Measurements from ENCODE around the gene UPF1. TPM values are rescaled to one million over a fixed set of nuclear protein-coding genes. Genes with fewer than 3 reads are reported as not detected.
"Not testable (repeated sequence)": the region's sequence is repeated elsewhere in the genome, so short reads cannot be mapped to it uniquely, and the experiment has no call there.

Gene UPF1
- total RNA-seq, 1 donor from 2014 or later, result 83.4 TPM

DNA sequence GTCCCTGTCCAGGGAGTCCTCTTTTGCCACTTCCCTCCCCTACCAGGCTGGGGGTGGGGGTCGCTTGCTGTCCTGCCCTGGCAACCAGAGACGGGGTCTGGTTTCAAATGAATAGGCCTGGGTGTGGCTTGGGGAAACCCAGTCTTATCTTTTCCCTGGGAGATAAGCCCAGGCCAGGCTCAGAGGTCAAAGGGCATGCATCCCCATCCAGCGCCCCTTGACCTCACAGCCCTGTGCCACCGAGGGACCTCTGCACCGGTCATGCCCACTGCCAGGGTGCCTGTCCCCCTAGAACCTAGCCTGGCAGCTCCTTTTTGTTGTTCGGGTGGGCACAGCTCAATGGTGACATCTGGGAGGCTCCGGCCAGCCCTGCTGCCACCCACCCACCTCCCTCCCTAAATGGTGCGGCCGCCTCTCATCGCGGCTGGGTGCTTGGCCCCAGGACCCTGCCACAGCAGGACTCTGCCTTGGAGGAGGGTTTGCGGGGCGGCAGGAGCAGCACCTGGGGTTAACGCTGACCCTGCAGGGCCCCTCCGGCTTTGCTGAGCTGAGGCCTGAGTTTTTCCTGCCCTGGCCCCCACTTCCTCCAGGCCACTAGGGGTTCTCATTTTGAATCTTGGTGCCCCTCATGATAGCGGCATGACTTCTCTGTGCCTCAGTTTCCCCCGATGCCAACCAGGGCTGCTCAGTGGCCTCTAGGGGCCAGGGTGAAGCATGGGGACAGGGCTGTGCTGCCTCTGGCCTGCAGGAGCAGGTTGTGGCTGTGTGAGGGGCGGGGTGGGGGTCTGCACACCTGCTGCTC, 67.0 kb downstream of the UPF1 start:
- DNase-seq (ENCODE audit: low spot score), result no peak

DNA sequence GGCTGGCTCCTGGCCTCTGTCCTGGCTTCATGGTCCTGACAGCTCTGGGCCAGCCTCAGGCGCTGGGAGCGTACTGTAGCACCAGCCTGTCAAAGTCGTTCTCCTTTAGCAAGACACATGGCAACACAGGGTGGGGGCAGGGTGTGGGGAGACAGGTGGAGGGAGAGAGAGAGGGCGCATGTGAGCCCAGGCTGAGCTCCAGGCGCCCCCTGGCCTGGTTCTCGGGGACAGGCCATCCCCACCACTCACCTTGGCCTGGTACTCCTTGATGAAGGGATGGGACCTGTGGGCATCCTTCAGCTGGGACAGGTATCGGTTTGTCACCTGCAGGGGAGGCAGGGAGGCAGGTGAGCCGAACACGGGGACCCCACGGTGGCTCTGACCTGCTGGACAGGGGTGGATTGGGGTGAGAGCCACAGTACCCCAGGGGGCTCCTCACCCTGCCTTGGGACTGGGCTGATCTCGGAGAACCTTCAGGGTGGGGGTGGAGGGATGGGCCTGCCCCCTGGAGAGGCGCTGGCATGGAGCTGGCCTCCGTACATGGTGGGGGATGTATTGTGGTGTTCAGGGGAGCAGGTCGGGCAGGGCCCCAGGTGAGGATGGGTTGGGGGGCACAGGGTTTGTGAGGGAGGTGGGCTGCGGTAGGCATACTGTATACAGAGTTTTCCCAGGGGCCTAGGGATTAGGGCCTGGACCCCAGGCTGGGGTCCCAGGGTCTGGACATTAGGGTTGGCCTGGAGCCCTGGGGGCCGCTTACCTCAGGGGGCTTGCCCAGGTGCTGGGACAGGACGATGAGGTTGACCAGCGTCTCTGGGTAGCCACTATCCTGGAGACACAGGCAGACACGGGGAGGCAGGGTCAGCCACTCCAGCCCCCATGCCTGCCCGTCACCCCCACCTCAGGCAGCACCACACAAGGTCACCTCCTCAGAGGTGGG, 68.1 kb downstream of the UPF1 start:
- DNase-seq (ENCODE audit: low spot score), result no peak

DNA sequence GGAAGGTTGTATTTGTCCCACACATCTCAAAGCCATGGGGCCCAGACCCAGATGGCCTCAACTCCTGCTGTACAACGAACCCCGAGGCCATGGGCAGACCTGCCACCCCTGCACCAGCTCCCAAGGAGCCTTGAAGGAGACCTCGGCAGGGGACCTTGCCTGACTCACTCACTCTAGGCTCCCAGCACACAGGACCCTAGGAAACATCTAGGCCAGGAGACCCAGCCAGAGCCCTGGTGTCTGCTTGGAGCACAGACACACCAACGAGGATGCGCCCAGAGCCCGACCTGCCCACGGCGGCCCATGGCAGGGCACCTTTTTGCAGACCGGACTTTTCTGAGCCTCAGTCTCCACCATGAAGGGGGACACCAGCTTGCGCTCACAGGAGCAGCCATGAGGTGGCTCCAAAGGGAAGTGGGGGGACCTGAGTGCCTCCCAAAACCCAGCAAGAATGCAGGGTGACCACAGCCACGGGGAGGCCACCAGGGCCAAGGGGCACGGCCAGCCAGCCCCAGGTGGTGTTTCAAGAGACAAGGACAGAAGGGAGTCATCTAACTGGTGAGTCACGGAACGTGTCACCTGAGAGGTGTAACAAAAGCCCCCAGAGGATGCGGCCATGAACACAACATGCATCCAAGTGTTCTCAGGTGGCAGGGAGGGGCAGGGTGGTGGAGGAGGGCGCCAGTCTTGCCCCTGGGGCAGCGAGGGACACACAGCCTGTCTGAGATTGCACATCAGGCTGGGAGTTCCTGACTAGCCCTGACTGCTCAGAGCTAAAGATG, 69.1 kb downstream of the UPF1 start:
- DNase-seq (ENCODE audit: low spot score), result no peak

- no peak for DNase-seq (ENCODE audit: low spot score)
Observed at GRCh38 chr19:18901491-18901890, 69.7 kb downstream of the UPF1 start.

DNA sequence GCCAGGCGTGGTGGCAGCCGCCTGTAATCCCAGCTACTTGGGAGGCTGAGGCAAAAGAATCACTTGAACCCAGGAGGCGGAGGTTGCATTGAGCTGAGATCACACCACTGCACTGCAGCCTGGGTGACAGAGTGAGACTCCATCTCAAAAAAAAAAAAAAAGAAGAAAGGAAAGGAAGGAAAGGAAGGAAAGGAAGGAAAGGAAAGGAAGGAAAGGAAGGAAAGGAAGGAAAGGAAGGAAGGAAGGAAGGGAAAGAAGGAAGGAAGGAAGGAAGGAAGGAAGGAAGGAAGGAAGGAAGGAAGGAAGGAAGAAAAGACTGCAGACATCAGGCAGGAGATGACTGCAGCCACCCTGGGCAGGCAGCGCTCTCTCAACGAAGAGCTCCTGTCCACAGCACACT, 70.8 kb downstream of the UPF1 start:
- DNase-seq (ENCODE audit: low spot score), result not testable (repeated sequence)

- DNase-seq (ENCODE audit: low spot score), result no peak
Observed at GRCh38 chr19:18903156-18904037, 71.6 kb downstream of the UPF1 start.

DNA sequence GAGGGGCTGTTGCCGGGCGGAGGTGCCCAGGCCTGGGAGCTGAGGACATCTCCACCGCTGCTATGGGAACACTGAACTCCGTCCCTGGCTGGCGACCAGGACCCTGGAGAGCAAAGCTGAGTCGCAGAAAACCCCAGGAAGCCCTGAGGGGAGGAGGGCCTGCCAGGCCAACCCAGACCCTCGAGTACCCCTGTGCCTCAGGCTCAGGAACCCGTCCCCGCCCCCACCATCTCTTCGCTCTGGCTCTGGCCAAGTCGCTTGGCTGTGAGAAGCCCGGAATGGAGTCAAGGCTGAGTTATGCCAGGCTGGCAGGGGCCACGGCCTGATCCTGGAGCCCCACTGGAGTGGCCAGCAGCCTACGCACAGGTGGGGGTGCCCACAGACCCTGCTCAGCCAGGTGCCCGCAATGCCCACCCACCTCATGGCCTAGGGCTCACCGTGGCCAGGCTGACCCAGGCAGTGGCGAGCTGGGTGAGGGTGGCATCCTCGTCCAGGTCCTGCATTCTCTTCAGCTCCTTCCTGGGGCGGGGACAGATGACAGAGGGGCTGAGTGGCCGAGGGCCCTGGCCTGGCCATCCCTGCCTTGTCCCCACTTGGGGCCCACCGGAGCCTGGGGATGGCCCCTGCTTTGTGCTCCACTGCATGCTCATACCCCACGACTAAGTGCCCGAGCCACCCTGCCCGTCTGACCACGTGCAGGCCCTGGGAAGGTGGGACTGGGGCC, 72.7 kb downstream of the UPF1 start:
- no peak for DNase-seq (ENCODE audit: low spot score)

DNA sequence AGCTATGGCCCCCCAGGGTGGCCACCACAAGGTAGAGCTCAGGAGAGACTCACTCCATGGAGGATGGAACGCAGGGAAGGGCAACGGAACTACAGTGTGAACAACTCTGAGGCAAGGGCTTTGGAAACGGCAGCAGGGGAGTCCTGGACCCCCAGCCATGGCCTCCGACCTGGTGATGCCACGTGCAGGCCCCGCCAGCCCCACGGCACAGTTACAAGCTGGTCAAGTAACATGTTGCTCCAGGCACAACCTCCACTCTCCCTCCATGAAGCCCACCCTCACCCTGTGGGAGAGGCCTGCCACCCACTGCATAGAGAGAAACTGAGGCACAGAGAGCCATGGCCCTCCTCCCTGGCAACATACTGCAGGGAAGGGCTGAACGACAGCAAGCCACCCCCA, 73.3 kb downstream of the UPF1 start:
- no peak for DNase-seq (ENCODE audit: low spot score)

DNA sequence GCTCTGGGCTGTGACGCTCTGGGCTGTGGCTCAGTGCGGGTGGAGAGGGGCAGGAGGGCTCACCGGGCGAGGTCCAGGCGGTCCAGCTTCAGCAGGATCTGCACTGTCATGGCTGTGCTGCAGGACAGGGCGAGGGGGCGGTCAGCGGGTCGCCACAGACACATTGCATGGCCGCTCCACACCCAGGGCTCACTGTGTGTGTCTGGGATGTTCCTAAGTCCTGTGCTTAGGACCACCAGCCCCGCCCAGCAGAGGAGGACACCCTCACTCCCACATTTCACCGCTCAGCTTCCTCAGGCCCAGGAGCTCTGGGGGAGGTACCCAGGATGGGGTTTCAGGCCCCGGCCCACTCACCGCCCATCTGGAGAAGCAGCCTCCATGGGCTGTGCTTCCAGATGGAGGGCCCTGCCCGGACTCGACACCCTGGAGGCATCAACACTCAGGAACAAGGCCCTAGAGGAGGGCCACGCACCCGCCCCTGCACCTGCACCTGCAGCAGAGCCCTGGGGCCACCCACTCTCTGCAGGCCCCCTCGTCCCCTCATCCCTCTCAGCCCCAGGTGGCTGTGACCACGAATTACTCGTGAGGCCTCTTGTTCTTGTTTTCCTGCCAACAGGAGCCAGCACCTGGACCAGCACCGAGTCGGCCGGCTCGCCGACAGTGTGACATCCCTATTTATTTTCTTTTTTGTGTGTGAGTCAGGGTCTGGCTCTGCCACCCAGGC, 73.9 kb downstream of the UPF1 start:
- DNase-seq (ENCODE audit: low spot score), result no peak

DNA sequence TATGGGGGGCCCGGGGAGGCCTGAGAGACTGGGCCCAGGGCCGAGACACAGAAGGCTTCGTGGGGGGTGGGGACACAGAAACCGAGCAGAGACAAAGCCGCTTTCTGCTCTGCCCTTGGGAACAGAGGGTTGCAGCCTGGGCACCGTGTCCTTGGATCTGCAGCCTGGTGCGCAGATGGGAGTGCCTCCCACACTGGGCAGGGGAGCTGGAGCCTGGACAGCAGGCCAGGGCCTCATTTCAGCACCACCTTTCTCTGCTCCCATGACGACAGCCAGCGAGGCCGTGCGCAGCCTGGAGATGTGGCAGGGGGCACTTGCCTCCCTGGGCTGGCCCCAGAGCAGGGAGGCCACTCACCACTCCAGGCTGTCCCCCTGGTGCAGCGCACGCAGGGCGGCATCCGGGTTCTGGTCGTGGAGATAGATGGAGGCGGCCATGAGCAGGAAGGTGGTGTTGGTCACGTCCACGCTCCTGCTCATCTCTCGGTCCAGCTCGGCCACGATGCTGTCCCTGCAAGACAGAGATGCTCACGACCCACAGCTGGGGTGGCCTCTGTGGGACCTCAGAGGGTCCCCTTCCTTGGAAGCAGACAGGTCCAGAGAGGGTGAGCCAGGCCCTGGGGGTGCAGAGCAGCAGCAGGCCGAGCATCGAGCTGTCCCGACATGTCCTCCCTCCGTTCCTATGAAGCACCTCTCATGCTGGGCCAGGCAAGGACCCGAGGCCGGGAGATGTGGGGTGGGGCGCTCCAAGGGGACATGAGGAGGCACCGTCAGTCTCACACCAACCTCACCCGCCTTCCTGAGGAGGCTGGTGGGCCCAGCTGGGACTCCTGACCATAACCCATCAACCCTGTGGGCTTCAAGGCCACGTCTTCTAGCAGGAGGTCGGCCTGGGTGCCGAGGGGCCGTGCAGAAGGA, 75.1 kb downstream of the UPF1 start:
- no peak for DNase-seq (ENCODE audit: low spot score)

DNA sequence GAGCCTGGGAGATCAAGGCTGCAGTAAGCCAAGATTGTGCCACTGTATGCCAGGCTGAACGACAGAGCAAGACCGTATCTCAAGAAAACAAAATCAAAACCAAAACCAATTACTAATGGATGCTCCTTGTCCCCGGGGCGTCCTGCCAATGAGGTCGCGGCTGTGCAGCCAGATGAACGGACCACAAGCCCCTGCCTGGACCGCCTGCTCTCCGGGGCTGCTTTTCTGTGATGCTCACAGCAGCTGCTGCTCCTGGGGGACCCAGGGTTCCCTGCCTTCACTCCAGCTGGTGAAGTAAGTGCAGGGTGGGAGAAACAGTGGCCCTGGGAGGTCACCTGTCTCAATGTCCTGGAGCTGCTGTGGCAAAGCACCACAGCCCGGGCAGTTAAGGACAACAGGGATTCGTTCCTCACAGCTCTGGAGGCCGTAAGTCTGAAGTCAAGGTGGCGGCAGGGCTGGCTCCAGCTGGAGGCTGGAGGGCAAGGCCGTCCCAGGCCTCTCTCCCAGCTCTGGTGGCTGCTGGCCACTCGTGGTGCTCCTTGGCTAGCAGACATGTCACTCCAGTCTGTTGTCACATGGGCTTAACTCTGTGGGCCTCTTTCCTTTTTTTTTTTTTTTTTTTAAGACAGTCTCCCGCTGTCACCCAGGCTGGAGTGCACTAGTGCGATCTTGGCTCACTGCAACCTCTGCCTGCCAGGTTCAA, 77.3 kb downstream of the UPF1 start:
- DNase-seq (ENCODE audit: low spot score), result no peak

- no peak for DNase-seq (ENCODE audit: low spot score)
Observed at GRCh38 chr19:18910010-18910409, 78.3 kb downstream of the UPF1 start.

DNA sequence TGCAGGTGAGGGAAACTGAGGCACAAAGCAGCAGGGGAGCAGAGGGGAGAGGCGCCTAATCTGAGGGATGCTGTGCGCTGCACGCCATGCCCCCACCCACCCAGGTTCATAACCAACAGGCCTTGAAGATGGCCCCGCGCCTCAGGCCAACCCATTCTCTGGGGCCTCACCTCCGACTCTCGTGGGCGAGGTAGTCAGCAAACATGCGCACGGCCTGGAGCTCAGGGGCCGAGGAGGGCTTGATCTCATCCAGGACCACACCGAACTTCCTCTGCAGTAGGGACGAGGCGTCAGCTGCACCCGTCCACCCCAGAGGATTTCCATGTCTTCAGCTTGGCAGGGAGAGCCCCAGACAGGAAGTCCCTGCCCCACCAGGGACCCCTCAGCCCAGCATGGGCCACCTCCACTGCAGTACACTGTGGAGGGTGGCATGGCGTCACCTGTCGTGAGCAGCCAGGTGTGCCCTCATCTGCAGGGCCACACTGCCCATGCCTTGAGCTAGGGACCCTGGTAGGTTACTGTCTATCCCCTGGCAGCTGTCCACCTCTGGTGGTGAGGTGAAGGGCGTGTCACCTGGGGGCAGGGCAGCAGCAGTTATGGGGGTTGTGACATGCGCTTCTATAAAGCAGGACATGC, 79.2 kb downstream of the UPF1 start:
- DNase-seq (ENCODE audit: low spot score), result no peak

DNA sequence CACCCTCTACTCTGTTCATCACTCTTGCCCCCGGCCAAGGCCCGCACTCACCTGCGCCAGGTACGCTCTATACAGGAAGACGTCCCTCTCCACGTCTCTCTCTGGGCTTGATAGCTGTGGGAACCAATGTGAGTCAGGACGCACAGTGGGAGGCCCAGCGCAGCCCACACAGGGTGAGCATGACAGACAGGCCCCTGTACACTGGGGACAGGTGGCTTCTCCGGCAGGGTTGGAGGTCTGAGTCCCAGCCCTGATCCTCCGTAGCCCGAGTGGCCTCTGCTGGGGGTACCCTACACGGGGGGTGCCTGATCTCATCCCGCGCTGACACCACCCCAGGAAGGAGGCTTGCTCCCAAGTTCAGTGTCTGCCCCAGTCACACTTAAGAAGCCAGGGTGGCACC, 81.2 kb downstream of the UPF1 start:
- DNase-seq (ENCODE audit: low spot score), result no peak

- DNase-seq (ENCODE audit: low spot score), result no peak
Observed at GRCh38 chr19:18913466-18913865, 81.7 kb downstream of the UPF1 start.

DNA sequence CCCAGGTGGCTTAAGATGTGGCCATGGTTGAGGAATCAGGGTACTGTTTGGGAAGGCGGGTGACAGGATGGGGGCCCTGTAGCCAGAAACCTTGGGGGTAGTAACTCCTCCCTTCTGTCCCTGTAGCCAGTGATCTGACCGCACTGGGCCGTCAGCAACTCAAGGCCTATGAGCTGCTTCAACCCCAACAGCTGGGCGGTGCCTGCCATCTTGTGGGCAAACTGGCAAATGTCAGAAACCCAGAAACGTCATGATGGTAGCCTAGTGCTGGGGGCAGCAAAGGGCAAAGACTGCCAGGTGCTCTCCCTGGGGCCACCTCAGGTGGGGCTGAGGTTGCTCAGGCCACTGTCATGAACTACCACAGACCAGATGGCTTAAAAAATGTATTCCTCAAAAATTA, 83.9 kb downstream of the UPF1 start:
- no peak for DNase-seq (ENCODE audit: low spot score)

GRCh38 chr19:18917593-18917992, 85.8 kb downstream of the UPF1 start:
- DNase-seq (ENCODE audit: low spot score), result not testable (repeated sequence)
